Osteoblast (primary cell): Measurements from ENCODE around the gene ZC3H12D. TPM values are rescaled to one million over a fixed set of nuclear protein-coding genes. Genes with fewer than 3 reads are reported as not detected.

Experiments used
- DNase-seq: peaks from one replicate; pipeline ENCODE4 v3.0.0; 2011; ENCODE audit warnings: low spot score, mixed read lengths; ENCODE audit not compliant: insufficient read length; ENCODE audit errors: missing footprints
- H2AFZ ChIP-seq: 2 replicates; pipeline ENCODE4 v1.6.0; 2011; ENCODE audit warnings: mild to moderate bottlenecking, low read length
- H3K27ac ChIP-seq: 2 replicates; pipeline ENCODE4 v1.5.1; 2011; ENCODE audit warnings: mild to moderate bottlenecking, low read depth, low read length, moderate library complexity
- H3K27me3 ChIP-seq: 2 replicates; pipeline ENCODE4 v1.6.0; 2012; ENCODE audit warnings: mild to moderate bottlenecking, control low read depth, inconsistent platforms, low read length, moderate library complexity; ENCODE audit not compliant: insufficient read depth
- H3K36me3 ChIP-seq: 2 replicates; pipeline ENCODE4 v1.5.1; 2011; ENCODE audit warnings: mild to moderate bottlenecking, low read length, control low read depth, moderate library complexity; ENCODE audit not compliant: insufficient read depth
- H3K4me1 ChIP-seq: 2 replicates; pipeline ENCODE4 v1.5.1; 2011; ENCODE audit warnings: mild to moderate bottlenecking, low read length, control low read depth, moderate library complexity; ENCODE audit not compliant: insufficient read depth
- H3K4me2 ChIP-seq: 2 replicates; pipeline ENCODE4 v1.6.0; 2011; ENCODE audit warnings: mild to moderate bottlenecking, low read length; ENCODE audit not compliant: insufficient read depth
- H3K4me3 ChIP-seq: fragments of 200-600 bp; sonication (generic); 3 replicates; pipeline ENCODE4 v1.5.1; 2012; ENCODE audit warnings: mild to moderate bottlenecking, low read length, inconsistent platforms; ENCODE audit not compliant: insufficient read depth
- H3K79me2 ChIP-seq: 2 replicates; pipeline ENCODE4 v1.6.0; 2012; ENCODE audit warnings: mild to moderate bottlenecking, low read length, control low read depth, inconsistent platforms; ENCODE audit not compliant: insufficient read depth
- H3K9me3 ChIP-seq: 2 replicates; pipeline ENCODE4 v1.5.1; 2011; ENCODE audit warnings: low read depth, low read length, control low read depth
- H4K20me1 ChIP-seq: 2 replicates; pipeline ENCODE4 v1.6.0; 2012; ENCODE audit warnings: mild to moderate bottlenecking, low read length, control low read depth; ENCODE audit not compliant: insufficient read depth
- total RNA-seq: library from RNA; depleted of rRNA; stranded (reverse); fragments of >200 nt; gene quantifications from 2 replicates; pipeline ENCODE4 v1.2.3, GENCODE V29; 2012
- TF ChIP-seq, protein P1 (sequence below): IDR thresholded peaks from 2 replicates; pipeline ENCODE4 v1.5.1; 2011; ENCODE audit warnings: mild to moderate bottlenecking, low read depth, low read length, moderate library complexity; ENCODE audit errors: extremely low read depth

Gene ZC3H12D
- total RNA-seq, 1 donor = under 0.01 TPM

DNA sequence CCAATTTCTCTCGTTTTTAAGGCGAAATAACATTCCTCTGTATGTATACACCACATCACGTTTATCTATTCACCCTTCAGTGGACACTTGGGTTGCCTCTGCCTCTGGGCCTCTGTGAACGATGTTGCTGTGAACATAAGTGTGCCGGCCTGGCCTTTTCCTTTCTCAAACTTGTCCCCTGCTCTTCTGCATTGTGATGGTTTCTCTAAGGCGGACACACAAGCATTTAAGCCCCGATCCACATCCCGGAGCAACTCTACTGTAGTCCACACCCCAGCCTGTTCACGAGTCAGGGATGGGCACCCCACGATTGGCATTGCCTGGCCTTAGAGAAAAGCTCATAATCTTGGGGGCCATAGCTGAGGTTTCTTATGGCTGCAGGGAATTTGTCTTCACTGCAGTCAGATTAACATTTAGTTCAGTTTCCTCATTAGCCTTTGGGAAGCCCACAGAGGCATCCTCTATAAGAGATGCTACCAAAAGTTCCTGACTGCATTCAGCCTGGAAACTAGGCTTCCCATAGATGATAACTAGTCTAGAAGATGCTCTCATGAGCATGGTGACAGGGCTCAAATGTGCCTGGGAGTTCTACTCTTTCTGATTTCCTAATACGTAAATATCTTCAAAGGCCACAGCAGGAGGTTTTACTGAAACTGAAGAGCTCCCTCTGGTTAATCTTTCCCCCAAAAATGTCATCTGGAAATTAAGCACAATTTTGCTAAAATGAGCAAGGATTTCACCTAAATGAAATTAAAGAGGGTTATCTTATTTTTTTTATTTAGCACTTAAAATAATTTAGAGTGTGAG lies 762 bp downstream of the ZC3H12D start:
- TF ChIP-seq, protein P1, sequence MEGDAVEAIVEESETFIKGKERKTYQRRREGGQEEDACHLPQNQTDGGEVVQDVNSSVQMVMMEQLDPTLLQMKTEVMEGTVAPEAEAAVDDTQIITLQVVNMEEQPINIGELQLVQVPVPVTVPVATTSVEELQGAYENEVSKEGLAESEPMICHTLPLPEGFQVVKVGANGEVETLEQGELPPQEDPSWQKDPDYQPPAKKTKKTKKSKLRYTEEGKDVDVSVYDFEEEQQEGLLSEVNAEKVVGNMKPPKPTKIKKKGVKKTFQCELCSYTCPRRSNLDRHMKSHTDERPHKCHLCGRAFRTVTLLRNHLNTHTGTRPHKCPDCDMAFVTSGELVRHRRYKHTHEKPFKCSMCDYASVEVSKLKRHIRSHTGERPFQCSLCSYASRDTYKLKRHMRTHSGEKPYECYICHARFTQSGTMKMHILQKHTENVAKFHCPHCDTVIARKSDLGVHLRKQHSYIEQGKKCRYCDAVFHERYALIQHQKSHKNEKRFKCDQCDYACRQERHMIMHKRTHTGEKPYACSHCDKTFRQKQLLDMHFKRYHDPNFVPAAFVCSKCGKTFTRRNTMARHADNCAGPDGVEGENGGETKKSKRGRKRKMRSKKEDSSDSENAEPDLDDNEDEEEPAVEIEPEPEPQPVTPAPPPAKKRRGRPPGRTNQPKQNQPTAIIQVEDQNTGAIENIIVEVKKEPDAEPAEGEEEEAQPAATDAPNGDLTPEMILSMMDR = no peak
- H2AFZ ChIP-seq = peak overlapping the region; percentile 57

DNA sequence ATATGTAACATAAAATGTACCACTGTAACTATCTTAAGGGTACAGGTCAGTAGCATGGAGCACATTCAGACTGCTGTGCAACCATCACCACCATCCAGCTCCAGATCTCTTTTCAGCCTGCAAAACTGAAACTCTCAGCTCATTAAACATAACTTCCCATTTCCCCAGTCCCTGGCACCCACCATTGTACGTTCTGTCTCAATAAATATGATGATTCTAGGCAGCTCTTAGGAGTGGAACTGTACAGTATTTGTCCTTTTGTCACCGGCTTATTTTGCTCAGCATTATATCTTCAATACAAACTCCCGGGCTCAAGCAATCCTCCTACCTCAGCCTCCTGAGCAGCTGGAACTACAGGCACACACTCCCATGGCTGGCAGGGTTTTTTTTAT lies 1.5 kb downstream of the ZC3H12D start:
- Histone ChIP-seq H3K4me1 (peaks cover 16% of the 10 kb centered on the region), H3K36me3 (no peaks in the 10 kb centered on the region), H3K27me3 (no peaks in the 10 kb centered on the region), H3K4me2 (no peak overlapping the region), H4K20me1 (no peaks in the 10 kb centered on the region), H2AFZ (no peak overlapping the region), H3K27ac (no peak overlapping the region), H3K4me3 (no peak overlapping the region), H3K79me2 (no peaks in the 10 kb centered on the region), H3K9me3 (no peaks in the 10 kb centered on the region)
- DNase-seq = no peak
- TF ChIP-seq, protein P1 = no peak

More for the DNA sequence above, 762 bp downstream of the ZC3H12D start:
- Histone ChIP-seq H4K20me1 (no peaks in the 10 kb centered on the region), H3K79me2 (no peaks in the 10 kb centered on the region), H3K36me3 (no peaks in the 10 kb centered on the region), H3K9me3 (no peaks in the 10 kb centered on the region), H3K27ac (no peak overlapping the region), H3K4me1 (peaks cover 16% of the 10 kb centered on the region), H3K4me3 (no peak overlapping the region), H3K27me3 (no peaks in the 10 kb centered on the region), H3K4me2 (no peak overlapping the region)
- DNase-seq = peak; percentile 31

DNA sequence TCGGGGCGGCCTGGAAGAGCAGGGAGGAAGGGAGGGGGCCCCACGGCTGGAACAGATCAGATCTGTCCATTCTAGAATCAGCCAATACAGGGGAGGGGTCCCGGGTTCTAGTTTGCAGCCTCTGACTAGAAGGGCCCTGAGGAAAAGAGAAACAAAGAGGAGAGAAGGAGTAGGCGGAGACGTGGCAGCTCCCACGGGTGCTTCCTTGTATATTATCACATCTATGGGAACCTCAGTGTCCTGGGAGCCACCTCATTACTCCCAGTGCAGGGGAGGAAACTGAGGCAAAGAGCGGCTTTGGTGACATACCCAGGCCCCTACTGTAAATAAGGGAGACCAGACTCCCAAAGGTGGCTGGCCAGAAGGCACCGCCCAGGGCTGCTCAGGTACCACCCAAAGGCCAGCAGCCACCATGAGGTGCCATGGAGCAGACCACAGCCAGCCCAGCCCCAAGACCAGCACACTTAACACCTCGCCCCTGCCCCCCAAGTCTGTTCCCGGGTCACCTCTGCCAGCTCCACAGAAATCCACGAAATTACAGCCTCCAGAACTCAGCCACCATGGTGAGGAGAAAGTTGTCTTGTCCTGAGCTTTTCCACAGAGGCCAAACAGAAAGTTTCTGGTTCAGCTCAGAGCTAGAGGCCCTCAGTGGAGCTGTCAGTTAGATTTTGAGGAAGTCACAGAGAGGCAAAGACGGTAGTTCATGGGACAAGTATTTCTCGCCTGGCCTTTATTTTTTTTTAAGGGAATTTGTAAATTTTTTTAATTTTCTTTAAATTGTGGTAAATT lies 2.1 kb downstream of the ZC3H12D start:
- peak overlapping the region; percentile 87 for H2AFZ ChIP-seq
- peak overlapping the region; percentile 68 for H3K4me3 ChIP-seq
- H3K4me1 ChIP-seq = peaks cover 16% of the 10 kb centered on the region
- peak; percentile 46 for DNase-seq
- no peaks in the 10 kb centered on the region for H3K36me3 ChIP-seq
- no peaks in the 10 kb centered on the region for H3K27me3 ChIP-seq
- no peaks in the 10 kb centered on the region for H3K79me2 ChIP-seq
- H4K20me1 ChIP-seq = no peaks in the 10 kb centered on the region
- H3K9me3 ChIP-seq = no peaks in the 10 kb centered on the region
- peak overlapping the region; percentile 80 for H3K4me2 ChIP-seq
- H3K27ac ChIP-seq = no peak overlapping the region
- TF ChIP-seq, protein P1 = no peak
